T1000 (cell line): ENCODE results near the gene TRIM8.

Experiments used
- DNase-seq: peaks from one replicate; lab custom pipeline; 2025; ENCODE audit warnings: mixed read lengths; lab: John Stamatoyannopoulos, UW

TRIM8 gene

DNA sequence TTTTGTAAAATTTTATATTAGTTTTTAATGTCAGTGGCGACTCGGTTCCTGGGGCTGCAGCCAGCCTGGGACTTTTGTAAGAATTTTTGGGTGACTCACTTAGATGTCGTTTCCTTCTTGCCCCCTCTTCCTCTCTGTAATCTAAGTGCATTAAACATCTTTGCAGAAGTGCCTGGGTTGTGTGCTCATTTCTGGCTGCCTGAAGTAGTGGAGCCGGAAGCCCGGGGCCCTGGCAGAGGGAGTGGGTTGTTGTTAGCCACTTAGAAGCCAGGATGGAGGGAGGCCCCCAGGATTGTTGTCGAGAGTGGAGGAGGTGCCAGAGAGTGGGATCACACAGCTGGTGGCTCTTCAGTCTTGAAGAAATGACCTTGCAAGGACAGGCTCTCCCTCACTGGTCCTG lies 11.0 kb upstream of the TRIM8 start:
- DNase-seq: no peak

DNA sequence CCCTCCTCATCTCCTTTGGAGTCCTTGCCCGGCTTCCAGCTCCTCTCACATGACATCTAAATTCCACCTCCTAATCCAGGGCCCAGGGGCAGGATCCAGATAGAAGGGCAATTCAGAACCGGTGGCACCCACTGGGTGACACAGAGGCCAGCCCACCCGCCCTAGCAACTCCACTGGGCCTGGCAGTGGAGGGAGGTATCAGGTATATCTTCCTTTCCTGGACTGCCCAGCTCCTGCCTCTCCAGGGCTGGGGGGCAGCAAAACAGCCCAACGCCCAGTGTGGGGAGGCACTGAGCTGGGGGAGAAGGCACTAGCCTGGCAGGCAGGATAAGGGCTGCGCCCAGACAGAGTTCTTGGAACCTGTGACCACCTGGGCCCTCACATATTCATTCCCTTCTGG lies 10.4 kb upstream of the TRIM8 start:
- DNase-seq: no peak

DNA sequence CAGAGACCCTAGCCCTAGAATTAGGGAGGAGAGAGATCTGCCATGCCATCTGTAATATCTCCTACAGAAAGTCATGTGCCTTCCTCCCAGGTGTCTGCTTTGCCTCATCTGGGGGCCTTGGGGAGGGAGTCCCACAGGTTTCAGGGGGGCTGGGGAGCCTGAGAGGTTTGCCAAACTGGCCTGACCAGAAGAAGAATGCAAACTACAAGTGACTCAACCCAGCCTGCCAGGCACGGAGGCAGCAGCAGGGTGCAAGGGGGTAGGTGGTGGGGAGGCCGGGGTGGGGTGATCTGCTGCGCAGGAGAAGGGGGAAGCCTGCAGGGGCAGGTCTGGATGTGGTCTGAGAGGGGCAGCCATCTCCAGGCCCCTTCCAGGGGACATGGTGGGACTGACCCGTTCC lies 9.6 kb upstream of the TRIM8 start:
- no peak for DNase-seq

DNA sequence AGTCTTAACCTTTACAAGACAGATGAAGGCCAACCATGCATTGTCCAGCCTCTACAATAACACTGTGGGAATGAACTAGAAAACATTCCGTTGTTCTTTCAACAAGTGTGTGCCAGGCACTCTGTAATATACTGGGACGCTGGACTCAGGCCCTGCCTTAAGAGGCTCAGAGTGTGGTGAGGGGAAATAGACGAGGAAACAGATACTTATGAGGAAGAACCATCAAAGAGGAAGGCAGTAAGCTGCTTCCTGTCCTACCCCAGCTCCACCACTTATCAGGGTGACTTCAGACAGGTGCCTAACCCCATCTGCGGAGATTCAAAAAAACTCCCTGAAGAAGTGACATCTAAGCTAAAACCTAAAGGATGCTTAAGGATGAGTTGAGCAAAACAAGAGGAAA lies 8.9 kb upstream of the TRIM8 start:
- no peak for DNase-seq

DNA sequence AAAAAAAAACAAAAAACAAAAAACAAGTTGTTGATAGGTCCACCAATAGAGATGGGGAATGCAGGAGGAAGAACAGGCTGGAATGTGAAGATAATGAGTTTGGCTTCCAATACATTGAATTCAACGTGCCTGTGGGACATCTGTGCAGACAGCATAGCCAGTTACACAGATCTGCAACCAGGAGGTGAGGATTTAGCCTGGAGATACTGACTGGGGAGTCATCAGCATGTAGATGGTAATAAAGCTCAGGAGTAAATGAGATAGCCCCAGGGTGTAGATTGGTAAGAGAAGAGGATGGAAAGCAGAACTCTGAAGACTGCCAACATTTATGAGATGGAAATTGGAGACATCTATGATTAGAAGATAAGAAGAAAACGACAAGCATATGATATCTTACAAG lies 4.7 kb upstream of the TRIM8 start:
- DNase-seq: no peak

DNA sequence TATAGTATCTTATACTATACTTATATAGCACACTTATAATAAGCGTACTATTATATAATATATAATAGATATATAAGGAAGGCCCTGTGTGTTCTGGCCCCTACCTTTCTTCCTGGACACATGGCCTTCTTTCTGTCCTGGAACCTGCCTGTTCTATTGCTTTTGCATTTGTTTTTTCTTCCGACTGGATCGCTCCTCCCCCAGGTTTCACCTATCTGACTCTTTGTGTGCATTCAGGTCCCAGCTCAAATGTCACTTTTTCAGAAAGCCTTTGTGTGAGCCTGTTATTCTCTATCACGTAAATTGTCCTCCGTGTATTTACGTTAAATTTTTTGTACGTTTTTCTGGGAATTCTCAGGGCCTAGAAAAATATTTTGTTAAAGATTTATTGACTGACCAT lies 2.9 kb upstream of the TRIM8 start:
- no peak for DNase-seq

DNA sequence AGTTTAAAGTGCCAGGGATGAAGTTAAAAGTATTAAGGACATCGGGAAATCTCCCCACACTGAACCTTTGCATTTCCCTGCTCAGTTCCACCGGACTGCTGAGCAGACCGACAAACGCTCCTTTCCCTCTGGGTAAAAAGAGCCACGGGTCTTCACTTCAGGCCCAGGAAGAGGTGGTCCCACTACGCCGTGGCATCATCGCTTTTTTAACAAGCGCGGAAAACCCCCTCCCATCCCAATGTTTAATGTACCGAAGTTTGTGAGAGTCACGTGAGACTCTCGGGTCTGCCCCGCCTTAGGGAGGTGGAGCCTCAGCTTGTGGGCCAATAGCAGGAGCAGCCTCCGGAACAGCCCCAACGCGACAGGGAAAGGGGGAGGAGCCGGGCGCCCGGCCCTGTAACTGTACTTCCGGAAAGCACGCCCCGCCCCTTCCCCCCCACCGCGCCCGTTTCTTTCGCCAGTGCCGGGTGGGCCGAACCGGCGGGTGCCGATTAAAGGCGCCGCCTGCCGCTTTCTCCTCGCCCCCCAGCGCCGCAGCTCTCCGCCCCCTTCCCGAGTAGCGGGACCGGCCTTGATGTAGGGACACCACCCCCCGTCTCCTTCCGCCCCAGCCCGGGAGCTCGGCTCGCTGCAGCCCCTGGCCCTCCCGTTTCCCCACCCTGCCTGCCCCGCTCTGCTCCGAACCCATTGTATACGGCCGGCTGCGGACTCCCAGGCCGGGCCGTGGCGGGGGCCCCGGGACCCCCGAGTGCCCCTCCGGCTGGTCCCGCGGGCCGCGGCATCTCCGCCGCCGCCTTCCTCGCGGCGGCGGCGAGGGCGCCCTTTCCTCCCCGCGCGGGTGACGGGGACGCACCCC lies 2.2 kb upstream of the TRIM8 start:
- DNase-seq: peak; percentile 92

DNA sequence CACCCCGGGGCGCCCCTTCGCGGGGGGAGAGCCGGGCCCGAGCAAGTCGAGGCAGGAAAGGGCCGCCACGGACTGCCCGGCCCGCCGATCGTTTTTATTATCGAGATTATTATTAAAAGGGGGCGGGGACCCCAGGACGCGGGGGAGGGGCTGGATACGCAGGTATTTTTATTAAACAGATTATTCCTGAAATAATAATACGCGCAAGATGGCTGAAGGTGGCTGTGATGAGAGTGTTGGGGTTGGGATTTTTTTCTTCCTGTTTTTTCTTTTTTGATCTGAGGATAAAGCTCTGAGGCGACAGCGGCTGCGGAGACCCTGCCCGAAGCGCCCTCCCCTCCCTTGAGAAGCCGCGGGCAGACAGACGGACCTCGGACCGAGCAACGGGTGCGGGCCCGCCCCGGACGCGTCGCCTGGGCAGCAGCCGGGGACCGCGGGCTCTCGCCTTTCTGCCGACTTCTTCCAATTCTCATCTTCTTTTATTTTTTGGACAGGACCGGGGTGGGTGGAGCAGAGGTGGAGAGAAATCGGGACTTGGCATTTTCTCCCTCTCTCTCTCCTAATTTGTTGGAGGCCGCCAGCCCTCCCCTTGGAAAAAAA lies 1.4 kb upstream of the TRIM8 start:
- DNase-seq: no peak

DNA sequence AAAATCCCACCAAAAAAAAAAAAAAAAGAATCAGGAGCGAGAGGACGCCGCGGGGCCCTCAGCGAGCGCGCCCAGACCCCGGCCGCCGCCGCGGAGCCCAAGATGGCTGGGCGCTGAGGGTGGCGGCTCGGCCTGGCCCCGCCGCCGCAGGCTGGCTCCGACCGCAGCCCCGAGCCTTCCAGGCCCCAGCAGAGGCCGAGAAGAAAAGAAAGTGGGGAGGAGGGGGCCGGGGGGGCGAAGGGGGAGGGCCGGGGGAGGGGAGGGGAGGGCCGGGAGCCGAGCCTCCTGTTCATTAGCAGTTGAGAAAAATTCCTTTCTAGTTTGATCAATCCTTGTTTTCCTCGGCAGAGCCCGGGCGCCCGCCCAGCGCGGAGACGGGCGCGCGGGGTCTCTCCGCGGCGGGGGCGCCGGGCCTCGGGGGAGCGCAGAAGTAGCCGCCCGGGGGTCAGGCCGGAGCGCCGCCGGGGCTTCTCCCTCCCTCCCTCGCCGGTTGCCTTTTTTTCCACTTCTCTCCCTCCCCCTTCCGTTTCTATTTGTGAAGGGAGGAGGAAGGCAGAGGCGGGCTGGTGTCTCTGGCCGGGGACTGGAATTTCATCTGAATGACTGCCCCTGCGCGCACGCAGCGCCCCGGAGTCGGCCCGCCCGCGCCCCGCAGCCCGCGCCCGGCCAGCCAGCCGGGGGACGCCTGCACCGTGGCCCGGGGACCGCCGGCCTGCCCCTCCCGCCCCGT lies 778 bp upstream of the TRIM8 start:
- DNase-seq: peak; percentile 17

DNA sequence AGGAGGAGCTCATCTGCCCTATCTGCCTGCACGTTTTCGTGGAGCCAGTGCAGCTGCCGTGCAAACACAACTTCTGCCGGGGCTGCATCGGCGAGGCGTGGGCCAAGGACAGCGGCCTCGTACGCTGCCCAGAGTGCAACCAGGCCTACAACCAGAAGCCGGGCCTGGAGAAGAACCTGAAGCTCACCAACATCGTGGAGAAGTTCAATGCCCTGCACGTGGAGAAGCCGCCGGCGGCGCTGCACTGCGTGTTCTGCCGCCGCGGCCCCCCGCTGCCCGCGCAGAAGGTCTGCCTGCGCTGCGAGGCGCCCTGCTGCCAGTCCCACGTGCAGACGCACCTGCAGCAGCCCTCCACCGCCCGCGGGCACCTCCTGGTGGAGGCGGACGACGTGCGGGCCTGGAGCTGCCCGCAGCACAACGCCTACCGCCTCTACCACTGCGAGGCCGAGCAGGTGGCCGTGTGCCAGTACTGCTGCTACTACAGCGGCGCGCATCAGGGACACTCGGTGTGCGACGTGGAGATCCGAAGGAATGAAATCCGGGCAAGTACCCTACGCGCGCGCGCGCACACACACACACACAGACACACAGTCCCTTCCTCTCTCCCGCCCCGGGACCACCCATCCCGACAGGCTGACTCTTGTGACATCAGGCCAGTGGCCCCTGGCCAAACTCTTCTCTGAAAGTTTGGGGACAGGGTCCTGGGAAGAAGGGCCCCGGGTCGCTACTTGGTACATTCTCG lies 538 bp downstream of the TRIM8 start:
- DNase-seq: peak; percentile 20

DNA sequence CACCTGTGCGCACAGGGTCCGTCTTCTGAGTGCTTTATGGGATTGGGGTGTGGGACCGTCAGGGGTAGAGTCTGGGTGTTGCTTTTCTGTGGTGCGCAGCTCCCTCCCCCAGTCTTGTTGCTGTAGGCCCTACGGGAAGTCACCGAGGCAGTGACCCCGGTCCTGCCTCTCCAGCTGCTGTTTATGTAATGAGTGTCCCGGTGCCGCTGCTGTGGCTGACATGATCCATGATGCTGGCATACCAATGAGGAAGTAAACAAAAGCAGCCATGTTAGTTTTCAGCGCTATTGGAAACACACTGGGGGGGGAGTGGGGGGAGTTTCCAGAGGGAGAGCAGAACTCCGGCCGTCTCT lies 1.1 kb downstream of the TRIM8 start:
- no peak for DNase-seq

DNA sequence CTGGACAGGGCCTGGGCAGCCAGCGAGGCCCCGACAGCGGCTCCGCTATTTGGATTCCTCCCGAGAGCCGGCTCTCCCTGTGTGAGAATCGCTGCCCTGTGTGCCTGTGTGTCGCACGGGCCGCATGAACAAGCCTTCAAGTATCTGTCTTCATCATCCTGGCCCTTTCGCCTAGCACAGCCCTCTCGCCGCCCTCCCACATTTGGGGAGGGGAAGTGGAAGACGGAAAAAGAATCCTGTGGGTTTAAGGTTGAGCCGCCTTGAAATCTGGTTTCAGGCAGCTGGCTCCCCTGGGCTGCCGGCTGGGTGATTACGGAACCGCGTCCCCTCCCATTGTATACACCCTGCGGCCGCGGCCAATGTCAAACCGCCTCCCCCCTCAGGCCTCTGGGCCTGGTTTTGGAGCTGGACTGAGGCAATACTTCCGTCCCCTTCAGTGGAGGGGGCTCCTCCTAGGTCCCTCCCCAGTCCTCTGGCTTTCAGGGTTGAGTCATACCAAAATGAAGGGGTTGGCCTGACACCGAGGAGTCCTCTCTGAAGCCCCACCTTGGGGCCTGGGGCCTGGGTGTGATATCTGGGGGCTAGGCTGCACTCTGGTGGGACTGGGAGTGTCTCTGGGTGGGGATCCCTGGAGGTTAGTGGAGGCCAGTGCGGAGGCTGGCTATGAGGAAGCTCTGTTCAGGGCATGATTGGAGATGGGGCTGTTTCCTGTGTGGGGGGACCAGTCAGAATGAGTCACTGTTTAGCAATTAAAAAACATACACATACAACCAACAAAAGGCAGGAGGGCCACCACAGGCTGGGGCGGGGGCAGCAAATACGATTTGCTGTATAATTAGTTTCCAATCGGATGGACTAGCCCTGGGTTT lies 1.7 kb downstream of the TRIM8 start:
- peak; percentile 94 for DNase-seq

DNA sequence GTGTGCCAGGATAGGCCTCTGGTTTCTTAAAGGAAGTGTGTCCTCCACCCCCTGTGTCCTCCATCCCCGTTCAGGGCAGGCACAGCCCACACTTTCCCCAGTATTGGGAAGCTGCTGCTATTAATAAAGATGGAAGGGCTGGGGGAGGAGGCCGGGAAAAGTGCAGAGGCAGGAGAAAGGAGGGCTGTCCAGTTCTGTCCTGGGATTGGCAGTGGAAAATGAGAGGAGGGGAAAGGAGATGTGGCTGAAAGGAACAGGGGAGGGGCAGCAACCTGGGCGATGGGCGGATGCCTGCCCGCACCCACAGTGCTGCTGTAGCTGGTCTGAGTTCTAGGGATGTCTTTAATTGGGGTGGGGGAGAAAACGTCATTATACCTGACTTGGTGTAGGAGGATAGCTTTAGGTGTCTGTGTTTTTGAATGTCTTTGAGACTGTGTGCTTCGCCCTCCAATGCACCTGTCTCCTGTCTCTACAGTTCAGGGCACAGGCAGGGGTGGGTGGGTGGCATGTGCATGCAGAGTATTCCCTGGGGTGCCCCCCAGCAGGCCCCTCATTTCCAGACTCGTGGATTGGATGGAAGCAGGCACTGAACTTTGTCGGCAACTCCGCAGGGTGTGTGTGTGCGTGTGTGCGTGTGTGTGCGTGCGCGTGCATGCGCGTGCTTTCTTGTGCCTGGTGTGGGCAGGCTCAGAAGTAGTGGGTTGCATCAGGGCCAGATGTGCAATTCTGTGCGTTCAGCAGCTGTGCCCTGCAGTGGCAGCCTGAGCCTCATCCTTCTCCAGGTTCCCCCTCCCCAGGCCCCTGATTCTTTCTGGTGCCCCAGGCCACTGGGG lies 2.5 kb downstream of the TRIM8 start:
- no peak for DNase-seq

DNA sequence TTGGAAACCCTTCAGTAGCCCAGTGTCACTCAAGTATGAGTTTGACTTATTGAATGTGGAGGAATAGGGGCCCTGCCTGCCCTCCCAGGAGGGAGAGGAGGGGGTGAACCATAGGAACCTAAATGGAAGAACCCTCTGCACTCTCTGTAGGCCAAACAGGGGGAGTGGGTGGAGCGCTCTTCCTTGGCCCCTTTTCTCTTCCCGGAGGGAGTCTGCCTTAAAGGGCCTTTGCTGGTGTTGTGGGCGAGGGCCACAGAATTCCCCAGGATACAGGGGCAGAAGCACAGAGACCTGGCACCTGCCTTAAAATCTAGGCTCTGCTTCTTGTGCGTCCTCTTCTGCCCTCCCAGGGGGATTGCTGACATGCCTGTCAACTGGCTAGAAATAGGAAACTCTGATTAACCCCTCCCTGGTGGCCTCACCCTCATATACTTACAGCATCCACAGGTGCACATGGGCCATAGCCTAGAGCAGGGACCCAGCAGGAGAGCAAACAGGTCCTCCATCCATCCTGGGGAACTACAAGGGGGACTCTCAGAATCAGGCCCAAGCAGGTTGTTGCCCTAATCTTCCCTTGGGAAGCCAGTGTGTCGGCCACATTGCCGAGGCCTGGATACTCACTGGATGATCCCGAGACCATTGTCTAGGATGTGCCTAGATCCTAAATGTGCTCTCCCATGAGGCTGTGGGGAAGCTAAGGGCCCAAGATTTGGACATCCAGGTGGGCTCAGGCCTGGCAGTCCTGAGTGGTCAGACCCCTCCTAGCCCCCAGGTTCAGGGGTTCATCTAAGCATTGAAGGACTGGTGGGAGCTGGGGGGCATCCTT lies 3.4 kb downstream of the TRIM8 start:
- DNase-seq: no peak

DNA sequence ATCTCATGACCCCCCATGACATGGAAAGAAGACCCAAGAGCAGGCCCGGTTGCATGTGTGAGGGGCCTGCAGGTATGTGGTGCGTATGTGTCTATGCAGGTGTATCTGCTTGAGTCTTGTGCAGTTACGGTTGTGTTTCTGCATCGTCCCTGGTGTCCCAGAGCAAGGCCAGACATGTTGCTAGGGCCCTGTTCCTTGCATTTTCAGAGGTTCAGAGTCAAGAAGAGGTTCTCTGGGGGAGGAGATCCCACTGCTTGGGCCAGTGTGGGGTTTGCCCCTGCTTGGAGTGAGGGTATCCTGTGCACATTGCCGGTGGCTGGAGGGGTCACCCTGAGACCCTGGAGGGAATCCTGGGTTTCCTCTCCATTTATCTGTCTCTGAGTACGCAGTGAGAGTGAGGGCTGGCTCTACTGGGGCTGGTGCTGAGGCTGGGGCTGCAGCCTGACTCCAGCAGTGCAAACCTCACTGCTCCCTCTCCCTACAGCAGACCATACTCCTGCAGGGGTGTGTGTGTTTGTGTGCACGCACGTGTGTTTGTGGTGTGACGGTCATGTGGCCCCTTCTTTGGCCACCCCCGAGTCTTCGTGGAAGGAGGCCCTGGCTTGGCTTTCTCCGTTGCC lies 4.1 kb downstream of the TRIM8 start:
- DNase-seq: no peak

DNA sequence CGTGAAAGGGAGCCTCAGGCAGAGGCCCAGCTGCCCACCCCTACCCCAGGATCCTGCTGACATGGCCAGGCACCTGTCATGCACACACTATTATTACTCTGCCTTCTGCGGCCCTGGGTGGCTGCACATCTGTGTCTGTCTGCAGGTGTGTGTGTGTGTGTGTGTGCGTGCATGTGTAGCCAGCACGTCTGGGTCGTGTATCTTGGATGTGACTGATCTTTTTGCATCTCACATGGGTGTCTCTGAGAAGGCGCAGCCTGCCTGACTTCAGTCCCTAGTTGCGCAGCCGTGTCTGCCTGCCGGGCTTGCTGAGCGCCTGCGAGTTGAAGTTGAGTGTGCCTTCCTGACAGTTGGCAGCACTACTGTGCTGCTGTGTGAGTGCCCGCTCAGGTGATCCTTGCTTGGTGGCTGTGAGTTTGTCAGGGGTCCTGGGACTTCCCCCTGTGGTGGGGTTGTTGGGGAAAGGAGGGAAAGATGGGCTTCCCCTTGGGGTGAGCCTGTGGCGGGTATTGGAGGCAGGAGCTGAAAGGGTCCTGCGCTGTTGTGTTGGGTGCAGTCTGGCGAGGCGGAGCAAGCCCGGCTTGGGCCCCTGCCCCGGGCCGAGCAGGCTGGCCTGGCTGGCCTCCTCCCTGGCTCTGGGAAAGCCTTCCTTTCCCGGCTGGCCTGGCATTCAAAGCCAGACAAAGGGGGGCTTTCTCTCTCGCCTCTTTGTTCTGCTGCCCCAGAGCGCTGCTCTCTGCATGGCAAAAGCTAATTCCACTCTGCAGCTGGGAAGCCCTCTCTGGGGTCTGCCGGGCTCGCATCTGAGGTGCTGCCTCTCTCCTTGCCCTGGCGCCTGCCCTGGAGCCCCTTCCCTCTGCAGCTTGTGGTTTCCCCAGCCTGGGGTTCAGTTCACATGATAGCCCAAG lies 4.9 kb downstream of the TRIM8 start:
- DNase-seq: no peak

DNA sequence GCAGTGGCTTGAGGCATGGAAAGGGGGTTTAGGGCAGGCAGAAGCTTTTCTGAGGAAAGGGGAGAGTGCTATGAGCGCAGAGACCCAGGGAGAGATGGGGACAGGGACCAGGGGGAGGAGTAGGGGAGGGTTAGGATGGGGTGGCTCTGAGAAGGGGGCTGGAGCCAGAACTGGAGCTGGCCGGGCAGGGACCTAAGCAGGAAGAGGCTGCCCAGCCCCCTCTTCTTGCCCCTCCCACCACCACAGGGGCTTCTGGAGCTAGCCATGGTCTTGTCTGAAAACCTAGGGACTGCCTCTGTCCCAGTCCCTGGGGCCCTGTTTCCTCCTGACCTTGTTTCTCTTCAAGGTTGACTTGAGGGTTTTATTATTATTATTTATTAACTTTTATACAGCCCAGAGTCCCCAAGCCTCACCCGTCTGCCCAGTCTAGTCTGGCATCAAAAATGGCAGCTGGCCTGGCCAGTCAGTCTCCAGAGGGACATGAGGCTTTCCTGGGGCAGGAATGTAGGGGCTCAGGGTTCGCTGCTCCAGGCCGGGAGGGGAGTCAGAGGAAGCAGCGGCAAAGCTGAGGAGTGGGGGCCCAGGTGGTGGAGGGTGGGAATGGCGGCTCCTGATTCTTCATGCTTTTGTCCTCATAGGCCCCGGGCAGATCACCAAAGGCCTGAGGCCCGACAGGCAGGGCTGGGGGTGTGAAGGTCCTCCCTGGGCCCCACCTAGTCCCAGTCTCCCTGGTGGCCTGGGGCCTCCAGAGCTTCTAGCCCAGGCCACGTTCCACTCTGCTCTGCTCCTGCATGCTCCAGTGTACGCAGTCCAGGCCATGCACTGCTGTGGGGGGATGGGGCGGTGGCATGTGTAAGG lies 5.7 kb downstream of the TRIM8 start:
- DNase-seq: no peak
